Chondrocyte (in vitro differentiated cells): Measurements from ENCODE around the gene SALL2. TPM values are rescaled to one million over a fixed set of nuclear protein-coding genes. Genes with fewer than 3 reads are reported as not detected.

Source experiments
- DNase-seq: peaks from one replicate; pipeline ENCODE4 v3.0.0; 2021; ENCODE audit warnings: mixed read lengths, low spot score
- H3K27ac Mint-ChIP-seq: one replicate; pipeline ENCODE4 v1.8.0; 2021; ENCODE audit warnings: mild to moderate bottlenecking, moderate library complexity, mixed read lengths; ENCODE audit not compliant: unreplicated experiment
- H3K27me3 Mint-ChIP-seq: 2 replicates; pipeline ENCODE4 v1.8.0; 2021; ENCODE audit warnings: low read depth, mixed read lengths
- H3K36me3 Mint-ChIP-seq: 2 replicates; pipeline ENCODE4 v1.8.0; 2021; ENCODE audit warnings: low read depth, mixed read lengths
- H3K4me1 Mint-ChIP-seq: 2 replicates; pipeline ENCODE4 v1.8.0; 2021; ENCODE audit warnings: low read depth, mild to moderate bottlenecking, mixed read lengths
- H3K4me3 Mint-ChIP-seq: one replicate; pipeline ENCODE4 v1.8.0; 2021; ENCODE audit warnings: mild to moderate bottlenecking, moderate library complexity, mixed read lengths; ENCODE audit not compliant: unreplicated experiment
- H3K9me3 Mint-ChIP-seq: 2 replicates; pipeline ENCODE4 v1.8.0; 2021; ENCODE audit warnings: low read depth, mixed read lengths
- total RNA-seq: library from RNA; stranded (reverse); gene quantifications from 3 replicates; pipeline ENCODE4 v1.2.1, GENCODE V29; 2021
- TF ChIP-seq, protein P1 (sequence below): fragments of 200-600 bp; sonication (generic); IDR thresholded peaks from 2 replicates; pipeline ENCODE4 v1.5.0; 2021; ENCODE audit warnings: antibody characterized with exemption, mild to moderate bottlenecking, moderate library complexity

The SALL2 gene
- total RNA-seq, 1 donor from 2014 or later: 10.1 TPM

DNA sequence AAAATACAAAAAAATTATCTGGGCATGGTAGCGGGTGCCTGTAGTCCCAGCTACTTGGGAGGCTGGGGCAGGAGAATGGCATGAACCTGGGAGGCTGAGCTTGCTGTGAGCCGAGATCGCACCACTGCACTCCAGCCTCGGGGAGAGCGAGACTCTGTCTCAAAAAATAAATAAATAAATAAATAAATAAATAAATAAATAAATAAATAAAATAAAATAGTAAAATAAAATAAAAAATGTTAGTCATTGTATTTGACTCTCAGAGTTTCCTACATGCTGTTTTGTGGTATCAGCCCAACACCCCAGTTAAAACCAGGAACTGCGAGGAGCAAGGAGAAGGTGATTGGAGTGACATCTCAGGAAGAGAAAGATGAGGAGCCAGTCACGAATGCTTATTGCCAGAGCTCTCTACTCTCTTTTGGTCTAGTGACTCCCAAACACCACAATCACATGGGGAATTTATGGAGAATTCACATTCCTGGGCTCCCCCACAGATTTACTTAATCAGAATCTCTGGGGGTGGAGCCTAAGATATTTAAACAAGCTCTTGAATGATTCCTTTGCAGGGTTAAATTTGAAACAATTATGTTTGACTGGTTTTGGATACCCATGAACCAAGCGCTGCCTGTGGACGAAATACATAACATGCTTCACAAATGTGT, 15.4 kb upstream of the SALL2 start:
- TF ChIP-seq, protein P1, sequence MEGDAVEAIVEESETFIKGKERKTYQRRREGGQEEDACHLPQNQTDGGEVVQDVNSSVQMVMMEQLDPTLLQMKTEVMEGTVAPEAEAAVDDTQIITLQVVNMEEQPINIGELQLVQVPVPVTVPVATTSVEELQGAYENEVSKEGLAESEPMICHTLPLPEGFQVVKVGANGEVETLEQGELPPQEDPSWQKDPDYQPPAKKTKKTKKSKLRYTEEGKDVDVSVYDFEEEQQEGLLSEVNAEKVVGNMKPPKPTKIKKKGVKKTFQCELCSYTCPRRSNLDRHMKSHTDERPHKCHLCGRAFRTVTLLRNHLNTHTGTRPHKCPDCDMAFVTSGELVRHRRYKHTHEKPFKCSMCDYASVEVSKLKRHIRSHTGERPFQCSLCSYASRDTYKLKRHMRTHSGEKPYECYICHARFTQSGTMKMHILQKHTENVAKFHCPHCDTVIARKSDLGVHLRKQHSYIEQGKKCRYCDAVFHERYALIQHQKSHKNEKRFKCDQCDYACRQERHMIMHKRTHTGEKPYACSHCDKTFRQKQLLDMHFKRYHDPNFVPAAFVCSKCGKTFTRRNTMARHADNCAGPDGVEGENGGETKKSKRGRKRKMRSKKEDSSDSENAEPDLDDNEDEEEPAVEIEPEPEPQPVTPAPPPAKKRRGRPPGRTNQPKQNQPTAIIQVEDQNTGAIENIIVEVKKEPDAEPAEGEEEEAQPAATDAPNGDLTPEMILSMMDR: no peak
- Mint-ChIP-seq H3K36me3 (no peaks in the 10 kb centered on the region), H3K4me1 (peaks cover 7% of the 10 kb centered on the region)

DNA sequence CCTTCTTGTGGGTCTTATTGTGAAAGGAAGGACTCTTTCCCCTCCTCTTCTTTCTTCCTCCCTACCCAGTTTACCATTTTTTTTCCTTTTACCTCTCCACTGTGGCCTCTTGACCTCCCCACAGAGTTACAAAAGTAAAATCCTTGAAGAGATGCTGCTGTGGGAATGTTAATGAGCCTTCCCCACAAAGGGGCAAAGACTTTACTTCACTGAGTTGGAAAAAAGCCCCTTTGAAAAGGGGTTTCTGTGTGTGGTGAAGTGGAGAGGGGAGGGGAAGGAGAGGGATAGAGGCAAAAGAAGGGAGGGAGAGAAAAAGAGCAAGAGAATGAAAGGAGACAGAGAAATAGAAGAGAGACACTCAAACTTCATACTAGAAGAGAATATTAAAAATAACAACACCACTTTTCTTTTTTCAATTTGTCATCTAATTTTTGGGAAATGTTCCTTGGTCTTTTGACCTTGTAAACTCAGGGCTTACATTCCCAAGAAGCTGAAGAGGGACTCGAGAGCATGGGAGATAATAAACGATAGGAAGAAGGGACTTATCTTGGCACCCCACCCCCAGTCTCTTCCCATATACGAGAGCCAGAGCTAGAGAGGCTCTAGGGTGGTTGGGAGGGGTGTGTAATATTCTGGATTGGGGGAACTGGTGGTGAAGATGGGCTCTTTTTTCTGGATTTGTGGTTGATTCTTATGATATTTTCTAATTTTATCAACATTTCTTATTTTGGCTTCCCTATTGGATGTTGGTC, 13.2 kb upstream of the SALL2 start:
- H3K4me3 Mint-ChIP-seq: no peak overlapping the region
- H3K27me3 Mint-ChIP-seq: peaks cover 43% of the 10 kb centered on the region
- no peaks in the 10 kb centered on the region for H3K9me3 Mint-ChIP-seq
- H3K27ac Mint-ChIP-seq: no peak overlapping the region
- peaks cover 13% of the 10 kb centered on the region for H3K4me1 Mint-ChIP-seq
- H3K36me3 Mint-ChIP-seq: no peaks in the 10 kb centered on the region
- DNase-seq: no peak
- TF ChIP-seq, protein P1: no peak

More for the DNA sequence above, 15.4 kb upstream of the SALL2 start:
- Mint-ChIP-seq H3K4me3 (no peak overlapping the region), H3K27ac (no peak overlapping the region), H3K9me3 (no peaks in the 10 kb centered on the region), H3K27me3 (peaks cover 26% of the 10 kb centered on the region)
- DNase-seq: no peak

DNA sequence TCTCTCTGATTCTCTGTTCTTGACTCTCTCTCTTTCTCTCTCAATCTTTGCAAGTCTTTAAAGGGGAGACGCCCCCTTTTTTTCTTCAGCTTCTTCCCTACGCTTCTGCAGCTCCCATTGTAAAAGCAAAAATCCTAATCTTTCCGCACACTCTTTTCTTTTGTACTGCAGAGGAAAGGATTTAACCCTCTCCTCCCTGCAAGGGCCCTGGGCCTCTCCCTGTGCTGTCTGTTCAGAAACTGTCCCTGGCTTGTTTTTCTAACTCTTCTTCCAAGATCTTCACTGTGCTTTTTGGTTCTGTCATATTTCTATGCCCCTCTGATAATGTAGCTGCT, 10.9 kb upstream of the SALL2 start:
- DNase-seq: no peak
- TF ChIP-seq, protein P1: no peak
- Mint-ChIP-seq H3K9me3 (no peaks in the 10 kb centered on the region), H3K4me3 (peak overlapping the region; percentile 55), H3K36me3 (no peaks in the 10 kb centered on the region), H3K4me1 (peaks cover 13% of the 10 kb centered on the region), H3K27me3 (peaks cover 45% of the 10 kb centered on the region), H3K27ac (no peak overlapping the region)

DNA sequence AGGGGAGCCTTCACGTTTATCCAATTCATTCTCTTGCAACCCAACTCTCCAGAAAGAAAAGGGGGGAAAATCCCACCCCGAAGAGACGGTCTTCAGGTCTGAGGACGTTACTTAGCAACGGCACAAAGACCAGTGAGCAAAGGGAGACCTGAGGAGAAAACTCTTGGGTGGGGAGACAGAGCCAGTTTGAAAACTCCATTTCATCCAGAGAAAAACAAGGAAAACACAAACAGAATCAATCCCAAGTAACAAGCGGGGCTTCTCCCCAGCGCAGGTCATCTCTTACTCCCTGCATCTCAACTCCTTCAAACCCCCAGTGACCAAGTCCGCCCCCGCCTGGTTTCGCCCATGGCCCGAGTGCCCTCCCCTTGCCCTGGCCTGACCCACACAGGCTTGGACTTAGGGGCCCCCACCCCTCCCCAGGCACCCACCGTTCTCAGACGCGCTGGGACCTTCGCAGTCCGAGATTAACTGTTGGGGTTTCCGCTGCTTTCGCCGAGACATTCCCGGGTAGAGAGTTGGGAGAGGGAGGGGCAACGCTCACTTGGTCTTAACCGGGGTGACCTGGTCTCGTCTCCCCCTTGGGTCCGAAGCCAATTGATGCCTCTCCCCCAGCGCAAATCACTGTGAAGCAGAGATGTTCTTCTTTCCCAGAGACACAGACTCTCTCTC, 10.4 kb upstream of the SALL2 start:
- DNase-seq: no peak
- TF ChIP-seq, protein P1: no peak
- H3K4me3 Mint-ChIP-seq: peak overlapping the region; percentile 55
- no peaks in the 10 kb centered on the region for H3K36me3 Mint-ChIP-seq
- H3K4me1 Mint-ChIP-seq: peaks cover 13% of the 10 kb centered on the region
- H3K9me3 Mint-ChIP-seq: no peaks in the 10 kb centered on the region
- H3K27me3 Mint-ChIP-seq: peaks cover 47% of the 10 kb centered on the region
- no peak overlapping the region for H3K27ac Mint-ChIP-seq
